K562 (cell line): ENCODE results near the gene SLC5A3.

Source experiments
- BCLAF1 ChIP-seq, 2 experiments: fragments of 450-650 bp in 1 of 2; IDR thresholded peaks; 2 replicates each; pipeline ENCODE4 v1.6.1; 2011 to 2017; ENCODE audit warnings: low read depth in 2 of 2, antibody characterized with exemption in 1 of 2, borderline replicate concordance in 1 of 2, low read length in 1 of 2, mild to moderate bottlenecking in 1 of 2, mixed read lengths in 1 of 2; ENCODE audit not compliant: control insufficient read depth in 1 of 2
- DPF2 ChIP-seq: fragments of 450-650 bp; IDR thresholded peaks from 2 replicates; pipeline ENCODE4 v1.6.1; 2016
- MNT ChIP-seq, 2 experiments: fragments of 450-650 bp; conservative IDR thresholded peaks; 2 replicates each; pipeline ENCODE4 v1.6.1; 2017; ENCODE audit warnings: mild to moderate bottlenecking in 2 of 2, moderate library complexity in 2 of 2
- SIN3A ChIP-seq, 2 experiments: fragments of 150-350 bp in 1 of 2; IDR thresholded peaks; 2 replicates each; pipeline ENCODE4 v1.6.1; 2011 to 2016; ENCODE audit warnings: borderline replicate concordance in 2 of 2, low read depth in 2 of 2, low read length in 2 of 2, mild to moderate bottlenecking in 2 of 2, moderate library complexity in 2 of 2; ENCODE audit not compliant: control insufficient read depth in 1 of 2
- STAG1 ChIP-seq: sonication (generic); formaldehyde crosslinking; IDR thresholded peaks from 2 replicates; pipeline ENCODE4 v1.5.0; 2020; ENCODE audit warnings: missing genetic modification reagents, borderline replicate concordance
- TF ChIP-seq, protein P1 (sequence below), 3 experiments: IDR thresholded peaks in 2 of 3; conservative IDR thresholded peaks in 1 of 3; 2 replicates each; pipeline ENCODE4 v1.5.1; 2011 to 2012; ENCODE audit warnings: low read length in 3 of 3, mild to moderate bottlenecking in 3 of 3, control low read depth in 2 of 3, improper control_type of control experiment in 1 of 3, inconsistent platforms in 1 of 3, low read depth in 1 of 3, mixed read lengths in 1 of 3, moderate library complexity in 1 of 3; ENCODE audit not compliant: insufficient read depth in 2 of 3
- TF ChIP-seq, protein P2 (sequence below): fragments of 250-450 bp; sonication (Bioruptor Pico); IDR thresholded peaks from 2 replicates; pipeline ENCODE4 v1.8.0; 2021; ENCODE audit warnings: moderate library complexity, mild to moderate bottlenecking, inconsistent platforms

GRCh38 chr21:34076835-34077234 is 3.5 kb downstream of the SLC5A3 start:
- TF ChIP-seq DPF2 (no peak), STAG1 (no peak), MNT (conservative IDR thresholded peaks at IDR 0.05) (no peak), SIN3A (IDR thresholded peaks at IDR 0.05; ENCODE audit: borderline replicate concordance in 2 of 2, control insufficient read depth in 1 of 2, low read depth in 2 of 2, low read length in 2 of 2) (no peak), BCLAF1 (IDR thresholded peaks at IDR 0.05; ENCODE audit: borderline replicate concordance in 1 of 2, control insufficient read depth in 1 of 2, low read depth in 2 of 2, low read length in 1 of 2) (no peak)
- TF ChIP-seq, protein P1, sequence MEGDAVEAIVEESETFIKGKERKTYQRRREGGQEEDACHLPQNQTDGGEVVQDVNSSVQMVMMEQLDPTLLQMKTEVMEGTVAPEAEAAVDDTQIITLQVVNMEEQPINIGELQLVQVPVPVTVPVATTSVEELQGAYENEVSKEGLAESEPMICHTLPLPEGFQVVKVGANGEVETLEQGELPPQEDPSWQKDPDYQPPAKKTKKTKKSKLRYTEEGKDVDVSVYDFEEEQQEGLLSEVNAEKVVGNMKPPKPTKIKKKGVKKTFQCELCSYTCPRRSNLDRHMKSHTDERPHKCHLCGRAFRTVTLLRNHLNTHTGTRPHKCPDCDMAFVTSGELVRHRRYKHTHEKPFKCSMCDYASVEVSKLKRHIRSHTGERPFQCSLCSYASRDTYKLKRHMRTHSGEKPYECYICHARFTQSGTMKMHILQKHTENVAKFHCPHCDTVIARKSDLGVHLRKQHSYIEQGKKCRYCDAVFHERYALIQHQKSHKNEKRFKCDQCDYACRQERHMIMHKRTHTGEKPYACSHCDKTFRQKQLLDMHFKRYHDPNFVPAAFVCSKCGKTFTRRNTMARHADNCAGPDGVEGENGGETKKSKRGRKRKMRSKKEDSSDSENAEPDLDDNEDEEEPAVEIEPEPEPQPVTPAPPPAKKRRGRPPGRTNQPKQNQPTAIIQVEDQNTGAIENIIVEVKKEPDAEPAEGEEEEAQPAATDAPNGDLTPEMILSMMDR (IDR thresholded peaks at IDR 0.05 in 2 of 3, conservative IDR thresholded peaks at IDR 0.05 in 1 of 3; ENCODE audit: insufficient read depth in 2 of 3, low read depth in 1 of 3, low read length in 3 of 3), result no peak
- TF ChIP-seq, protein P2, sequence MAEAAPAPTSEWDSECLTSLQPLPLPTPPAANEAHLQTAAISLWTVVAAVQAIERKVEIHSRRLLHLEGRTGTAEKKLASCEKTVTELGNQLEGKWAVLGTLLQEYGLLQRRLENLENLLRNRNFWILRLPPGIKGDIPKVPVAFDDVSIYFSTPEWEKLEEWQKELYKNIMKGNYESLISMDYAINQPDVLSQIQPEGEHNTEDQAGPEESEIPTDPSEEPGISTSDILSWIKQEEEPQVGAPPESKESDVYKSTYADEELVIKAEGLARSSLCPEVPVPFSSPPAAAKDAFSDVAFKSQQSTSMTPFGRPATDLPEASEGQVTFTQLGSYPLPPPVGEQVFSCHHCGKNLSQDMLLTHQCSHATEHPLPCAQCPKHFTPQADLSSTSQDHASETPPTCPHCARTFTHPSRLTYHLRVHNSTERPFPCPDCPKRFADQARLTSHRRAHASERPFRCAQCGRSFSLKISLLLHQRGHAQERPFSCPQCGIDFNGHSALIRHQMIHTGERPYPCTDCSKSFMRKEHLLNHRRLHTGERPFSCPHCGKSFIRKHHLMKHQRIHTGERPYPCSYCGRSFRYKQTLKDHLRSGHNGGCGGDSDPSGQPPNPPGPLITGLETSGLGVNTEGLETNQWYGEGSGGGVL (CRISPR knock-in tag), result no peak
